NCI-H1092 treated with DMSO at 0.1 percent for 48 hours (cell line): ENCODE data around the gene PDLIM3.

ENCODE experiments used
- DNase-seq: peaks from one replicate; lab custom pipeline; 2025; lab: John Stamatoyannopoulos, UW

Gene PDLIM3

DNA sequence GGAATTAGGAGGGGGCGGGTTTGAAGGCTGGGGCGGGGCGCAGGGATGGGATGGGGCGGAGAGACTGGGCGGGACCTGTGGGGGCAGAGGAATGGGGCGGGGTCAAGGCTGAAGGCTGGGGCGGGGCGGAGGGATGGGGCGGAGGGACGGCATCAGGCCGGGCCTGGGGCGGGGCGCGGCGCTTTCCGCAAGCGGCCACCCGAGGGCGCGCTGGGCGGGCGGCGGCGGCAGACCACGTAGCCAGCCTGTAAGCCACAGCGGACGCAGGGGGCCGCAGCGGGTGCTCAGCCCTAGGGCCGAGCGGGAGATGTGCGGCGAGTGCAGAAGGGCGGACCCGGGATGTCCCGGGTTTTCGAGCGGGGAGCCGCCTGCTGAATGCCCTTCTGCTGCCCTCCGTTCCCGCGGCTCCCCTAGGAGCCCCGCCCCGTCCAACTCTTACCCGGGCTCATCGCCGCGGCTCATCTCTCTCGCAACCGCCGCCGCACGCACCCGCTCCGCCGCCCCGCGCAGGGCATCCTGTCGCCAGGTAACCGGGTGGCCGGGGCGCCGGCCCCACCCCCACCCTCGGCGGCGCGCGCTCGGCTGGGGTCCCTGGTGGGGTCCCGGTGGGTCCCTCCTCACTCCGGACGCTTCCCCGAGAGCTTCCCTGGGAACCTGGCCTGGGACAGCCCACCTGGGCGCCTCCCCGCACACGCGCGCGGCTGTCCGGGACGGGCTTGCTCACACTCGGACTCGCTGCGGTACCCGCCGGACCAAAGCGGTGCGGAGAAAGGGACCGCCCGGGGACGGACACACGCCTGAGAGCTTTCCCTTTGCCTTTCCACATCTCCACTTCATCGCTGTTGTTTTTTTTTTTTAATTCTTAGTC, 63.8 kb downstream of the PDLIM3 start, which contains the start of gene CCDC110:
Gene CCDC110, minus strand, starts transcription at position 499 of the 868 bp plus-strand sequence. Its CDS starts 50 bp downstream, at position 449.
- DNase-seq = peak; percentile 83

DNA sequence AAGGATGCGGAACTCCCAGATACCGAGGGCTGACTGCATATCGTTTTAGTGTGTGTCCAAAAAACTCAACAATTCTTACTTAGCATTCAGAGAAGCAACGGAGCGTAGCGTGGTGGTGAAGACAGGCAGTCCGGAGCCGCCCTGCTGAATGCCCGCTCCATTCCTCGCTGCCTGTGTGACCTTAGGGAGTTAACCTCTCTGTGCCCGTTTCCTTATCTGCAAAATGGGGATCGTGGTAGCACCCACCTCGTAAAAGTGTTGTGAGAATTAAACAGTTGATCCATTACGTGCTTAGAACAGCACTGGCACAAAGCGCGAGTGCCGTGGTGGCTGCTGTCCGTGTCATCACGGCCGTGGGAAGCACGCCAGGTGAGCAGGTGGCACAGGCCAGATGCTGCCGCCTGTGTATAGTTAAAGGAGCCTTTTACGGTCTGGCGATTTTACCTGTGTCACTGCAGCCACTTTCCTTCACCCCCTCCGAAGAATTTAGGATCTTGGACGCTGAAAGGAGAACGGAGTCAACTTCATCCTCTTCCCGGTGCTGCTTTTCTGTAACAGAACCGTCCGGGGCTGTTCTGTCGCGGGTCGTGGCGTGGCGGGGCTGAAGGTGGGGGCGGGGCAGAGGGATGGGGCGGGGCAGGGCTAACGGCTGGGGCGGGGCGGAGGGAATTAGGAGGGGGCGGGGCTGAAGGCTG, 64.7 kb downstream of the PDLIM3 start:
- peak; percentile 73 for DNase-seq

DNA sequence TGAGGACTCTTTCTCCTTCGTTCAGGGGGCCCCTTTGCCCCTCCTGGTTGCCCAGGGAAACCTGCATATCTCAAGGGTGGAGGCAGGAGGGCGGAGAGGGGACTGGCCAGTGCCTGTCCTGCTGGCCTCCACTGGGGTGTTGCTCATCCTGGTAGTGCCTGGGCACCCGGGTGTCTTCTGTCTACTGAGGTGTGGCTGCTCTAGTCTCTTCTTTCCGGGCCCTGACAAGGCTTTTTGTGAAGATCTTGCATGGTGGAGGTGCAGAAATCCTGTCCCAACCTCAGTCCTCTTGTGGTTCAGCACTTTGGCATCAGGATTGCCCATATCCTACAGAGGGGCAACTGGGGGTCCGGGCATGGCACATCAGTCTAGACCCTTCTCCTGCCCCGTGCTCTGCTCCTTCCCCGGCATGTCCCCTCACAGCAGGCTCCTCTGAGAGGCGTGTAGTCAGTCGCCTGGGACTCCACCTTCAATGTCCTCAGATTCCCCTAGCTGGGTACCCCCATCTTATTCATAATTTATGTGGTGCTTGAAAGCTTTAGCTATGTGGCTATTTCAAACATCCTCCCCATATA, 65.6 kb downstream of the PDLIM3 start:
- DNase-seq = no peak

DNA sequence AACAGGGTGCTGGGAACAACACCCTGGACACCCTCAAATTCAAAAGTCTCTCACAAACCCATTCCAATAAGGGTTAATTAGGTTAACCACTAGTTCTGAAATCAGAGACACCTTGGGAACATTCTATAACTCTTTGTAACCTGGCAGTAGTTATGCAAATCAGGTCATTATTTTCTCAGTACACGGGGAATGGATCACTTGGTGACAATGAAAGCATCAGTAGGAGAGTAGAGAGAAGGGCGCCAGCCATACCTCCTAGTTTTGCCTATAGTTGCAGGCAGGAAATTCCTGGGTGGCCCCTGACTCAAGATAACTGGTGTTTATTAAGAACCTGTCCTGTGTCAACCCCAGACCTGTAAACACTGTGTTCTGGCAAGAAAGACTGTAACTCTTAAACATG, 66.3 kb downstream of the PDLIM3 start:
- no peak for DNase-seq

DNA sequence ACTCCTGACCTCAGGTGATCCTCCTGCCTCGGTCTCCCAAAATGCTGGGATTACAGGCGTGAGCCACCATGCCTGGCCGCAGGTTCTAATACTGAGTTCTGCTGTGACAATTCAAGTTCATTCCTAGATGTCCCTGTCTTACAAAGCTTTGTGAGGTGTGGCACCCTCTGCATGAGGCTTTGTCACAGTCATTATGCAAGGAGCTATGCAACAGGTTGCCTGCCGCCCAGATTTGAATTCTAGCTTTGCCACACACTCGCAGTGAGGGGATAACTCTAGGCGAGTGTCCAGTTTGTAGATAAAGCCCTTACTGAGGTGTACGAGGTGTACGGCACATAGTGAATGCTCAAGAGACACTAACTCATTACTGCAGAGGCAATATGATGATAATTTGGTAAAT, 67.3 kb downstream of the PDLIM3 start:
- no peak for DNase-seq

DNA sequence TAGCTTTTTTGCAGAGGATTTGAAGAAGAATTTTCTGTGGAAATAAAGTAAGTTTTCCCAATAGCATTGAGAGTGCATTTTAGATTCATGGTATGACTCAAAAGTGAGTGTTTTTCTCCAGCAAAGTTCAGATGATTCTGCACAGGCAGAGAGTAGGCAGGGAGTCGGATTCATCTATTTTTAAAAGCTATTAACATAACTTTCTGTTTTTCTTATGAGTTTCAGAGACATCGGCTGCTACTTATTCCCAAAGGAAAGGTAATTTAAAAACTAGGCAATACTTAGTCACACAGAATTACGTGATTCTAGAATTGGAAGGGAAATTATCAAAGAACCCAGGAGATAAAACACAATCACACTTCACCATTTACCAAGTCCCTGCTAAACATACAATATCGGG, 68.2 kb downstream of the PDLIM3 start:
- DNase-seq = no peak

DNA sequence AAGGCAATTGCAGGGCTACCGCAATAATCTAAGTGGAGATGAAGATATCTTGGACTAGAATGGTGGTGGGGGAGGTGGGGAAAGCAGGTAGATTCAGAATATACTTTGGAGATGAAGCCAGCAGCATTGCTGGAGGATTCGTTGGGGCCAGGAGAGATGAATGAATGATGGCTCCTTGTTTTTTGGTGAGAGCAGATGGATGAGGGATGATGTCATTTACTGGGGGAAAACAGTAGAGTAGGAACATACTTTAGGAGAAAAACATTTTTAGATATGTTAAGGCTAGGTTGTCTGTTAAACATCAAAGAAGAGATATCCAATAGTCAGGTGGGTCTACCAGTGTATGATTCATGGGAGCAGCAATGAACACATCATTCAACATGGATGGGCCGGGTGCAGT, 69.6 kb downstream of the PDLIM3 start:
- no peak for DNase-seq

DNA sequence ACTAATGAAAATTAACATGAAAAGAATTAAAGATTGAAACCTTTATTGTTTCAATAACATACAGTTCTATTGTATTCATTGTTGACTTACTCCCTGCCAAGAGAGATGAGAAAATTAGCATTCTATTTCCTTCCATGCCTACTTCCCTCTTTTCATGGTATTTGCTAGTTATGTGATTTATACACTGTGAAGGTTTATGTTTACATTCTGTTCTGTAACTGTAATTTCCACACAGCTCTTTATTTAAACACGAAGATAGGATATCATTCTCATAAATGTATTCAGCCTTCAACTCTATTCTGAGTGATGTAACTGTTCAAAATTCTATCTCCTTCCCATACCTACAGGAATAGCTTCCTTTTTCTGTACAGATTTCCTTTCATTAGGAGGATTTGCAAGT, 70.4 kb downstream of the PDLIM3 start:
- peak; percentile 23 for DNase-seq

DNA sequence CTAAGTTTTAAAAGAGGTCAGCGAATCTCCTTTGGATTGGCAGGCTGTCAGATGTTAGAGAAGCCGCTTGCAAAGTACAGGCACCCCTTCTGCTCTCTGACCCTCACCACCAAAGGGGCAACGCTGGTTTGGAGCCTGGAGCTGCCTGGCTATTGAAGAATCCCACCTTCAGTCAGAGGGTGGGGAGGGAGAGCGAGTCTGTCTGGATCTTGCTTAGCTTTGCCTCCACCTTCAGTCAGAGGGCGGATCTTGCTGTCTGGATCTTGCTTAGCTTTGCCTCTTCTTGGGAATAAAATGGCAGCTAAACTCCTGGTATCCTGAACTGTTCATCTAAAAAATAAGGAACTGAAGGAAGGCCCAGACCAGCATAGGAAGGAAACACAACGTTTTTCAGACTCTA, 71.1 kb downstream of the PDLIM3 start:
- DNase-seq = no peak

DNA sequence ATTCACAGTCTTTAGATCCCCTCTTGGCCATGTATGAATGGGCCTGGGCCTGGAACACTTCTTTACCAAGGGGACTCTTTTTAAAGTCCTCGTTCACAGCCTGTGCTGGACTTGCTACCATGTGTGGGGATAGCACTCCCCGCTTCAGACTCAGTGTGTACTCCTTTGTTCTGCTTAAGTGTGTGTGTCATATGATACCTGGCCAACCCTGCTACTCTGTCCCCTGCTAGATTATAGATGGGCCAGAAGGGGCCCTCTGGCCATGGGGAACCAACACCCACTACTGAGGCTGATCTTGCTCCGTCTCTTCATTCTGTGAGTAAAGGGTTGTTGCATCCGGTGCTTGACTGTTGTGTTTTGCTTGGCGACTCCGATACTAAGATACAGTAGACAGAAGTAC, 71.8 kb downstream of the PDLIM3 start:
- DNase-seq = no peak

DNA sequence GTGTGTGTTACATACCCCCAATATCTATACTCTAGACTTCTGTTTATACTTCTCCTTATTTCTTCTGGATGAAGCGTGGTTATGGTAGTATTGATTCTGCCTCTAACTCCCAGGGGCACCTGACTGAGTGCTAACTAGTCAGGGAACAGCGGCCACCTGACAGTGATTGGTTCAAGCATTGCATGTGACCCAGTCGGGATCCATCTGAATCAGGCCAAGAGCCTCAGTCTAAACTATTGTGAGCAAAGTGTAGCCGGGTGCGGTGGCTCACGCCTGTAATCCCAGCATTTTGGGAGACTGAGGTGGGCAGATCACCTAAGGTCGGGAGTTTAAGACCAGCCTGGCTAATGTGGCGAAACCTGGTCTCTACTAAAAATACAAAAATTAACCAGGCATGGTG, 73.7 kb downstream of the PDLIM3 start:
- no peak for DNase-seq

DNA sequence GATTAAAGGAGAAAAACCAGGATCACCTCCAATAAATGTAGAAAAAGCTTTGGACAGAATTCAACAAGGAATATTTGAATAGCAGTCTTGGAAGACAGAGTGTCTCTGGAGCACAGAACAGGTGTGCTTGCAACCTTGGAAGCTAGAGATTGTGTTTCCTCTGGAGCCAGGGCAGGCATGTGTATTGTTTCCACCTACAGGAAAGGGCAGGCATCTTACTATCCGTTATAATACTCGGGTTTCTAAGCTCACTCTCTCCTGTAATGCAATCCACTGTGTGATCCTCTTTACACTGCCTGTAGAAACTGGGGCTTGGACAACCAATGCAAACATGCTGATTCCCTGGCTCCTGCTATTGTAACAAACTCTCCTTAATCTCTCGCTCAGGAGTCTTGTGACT, 78.2 kb downstream of the PDLIM3 start:
- DNase-seq = no peak

DNA sequence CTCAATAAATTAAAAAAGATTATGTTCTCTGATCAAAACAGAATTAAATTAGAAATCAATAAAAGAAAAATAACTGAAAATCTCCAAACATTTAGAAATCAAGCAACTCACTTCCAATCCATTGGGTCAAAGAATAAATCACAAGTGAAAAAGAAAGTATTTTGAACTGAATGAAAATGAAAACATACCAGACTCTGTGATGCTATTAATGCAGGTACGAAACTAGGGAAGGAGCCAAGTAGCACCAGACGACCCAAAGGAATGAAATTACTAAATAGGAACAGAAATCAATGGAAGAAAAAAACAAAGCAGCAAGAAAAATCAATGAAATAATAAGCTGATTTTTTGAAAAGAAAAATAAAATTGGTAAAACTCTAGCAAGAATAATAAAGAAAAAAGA, 79.2 kb downstream of the PDLIM3 start:
- no peak for DNase-seq
